Adrenal gland (tissue), 12 donors: ENCODE results near the gene KLHL29. TPM values are rescaled to one million over a fixed set of nuclear protein-coding genes. Genes with fewer than 3 reads are reported as not detected.

ENCODE experiments used
- DNase-seq, 7 donors: peaks; one replicate each; pipeline ENCODE4 v3.0.0-alpha.2; 2019 to 2020
- H3K27ac ChIP-seq, 5 donors: fragments of 200-600 bp; sonication (generic) in 4 of 5; 1 replicate in 3 of 5; 2 replicates in 2 of 5; pipeline versions ENCODE4 v1.5.1 to v1.8.0; 2016 to 2020; ENCODE audit warnings: mild to moderate bottlenecking in 1 of 5
- H3K27me3 ChIP-seq: fragments of 200-600 bp; 2 replicates; pipeline ENCODE4 v1.8.0; 2021
- H3K36me3 ChIP-seq, 2 donors: fragments of 200-600 bp; replicated peaks in 1 of 2; 1 replicate in 1 of 2; 2 replicates in 1 of 2; pipeline versions ENCODE4 v1.5.1 to v1.8.0; 2018 to 2022
- H3K4me1 ChIP-seq, 2 donors: fragments of 200-600 bp; replicated peaks in 1 of 2; 1 replicate in 1 of 2; 2 replicates in 1 of 2; pipeline versions ENCODE4 v1.5.1 to v1.8.0; 2018 to 2021
- H3K4me3 ChIP-seq, 4 donors: fragments of 200-600 bp; sonication (generic) in 3 of 4; one replicate each; pipeline ENCODE4 v1.5.1; 2016 to 2018
- H3K9me3 ChIP-seq, 3 donors: fragments of 200-600 bp; sonication (generic) in 1 of 3; replicated peaks in 1 of 3; 1 replicate in 2 of 3; 2 replicates in 1 of 3; pipeline versions ENCODE4 v1.5.1 to v1.8.0; 2016 to 2021
- POLR2A ChIP-seq, 2 donors: fragments of 450-650 bp; IDR thresholded peaks; one replicate each; pipeline ENCODE4 v1.6.1; 2017; ENCODE audit warnings: antibody characterized with exemption in 2 of 2, mild to moderate bottlenecking in 2 of 2, moderate library complexity in 1 of 2
- WGBS, 4 donors: extraction: QIAGEN DNeasy Blood & Tissue Kit in 2 of 4; methylation state at CpG; one replicate each; pipeline versions ENCODE4 v1.1.5 to v1.1.7; 2013 to 2017; 5-methylcytosine and 5-hydroxymethylcytosine counted together
- intact Hi-C, 2 donors: fragments of 100-400 bp; cut with DNase I; formaldehyde crosslinking; loops; one replicate each; pipeline versions ENCODE4 v1.14.1 to v1.15.0; 2022 to 2023
- polyA plus RNA-seq, 3 donors: library from polyadenylated mRNA; stranded (reverse); fragments of 200-250 nt in 2 of 3; fragments of 350-450 nt in 1 of 3; fragmentation: Illumina TruSeq in 1 of 3; extraction: RNeasy Lipid Tissue Mini Kit (QIAGEN cat#74804) in 1 of 3; gene quantifications; one replicate each; pipeline ENCODE4 v1.2.3, GENCODE V29; 2013 to 2014
- total RNA-seq, 9 donors: library from RNA; depleted of rRNA in 4 of 9; stranded (reverse); fragments of >200 nt in 4 of 9; fragments of 120-200 nt in 1 of 9; fragmentation: NEBNext Ultra II Directional in 1 of 9; extraction: Animal tissue kit (Norgen Biotek cat#: 25700) in 1 of 9; gene quantifications; one replicate each; pipeline versions ENCODE4 v1.1.0 to v1.2.4, GENCODE V29; 2013 to 2023
- TF ChIP-seq, protein P1 (sequence below), 6 experiments: fragments of 450-650 bp in 4 of 6; fragments of 200-600 bp in 2 of 6; sonication (generic) in 1 of 6; IDR thresholded peaks; 1 replicate in 5 of 6; 2 replicates in 1 of 6; pipeline versions ENCODE4 v1.5.1 to v1.8.0; 2016 to 2021; ENCODE audit warnings: antibody characterized with exemption in 6 of 6, mild to moderate bottlenecking in 2 of 6, moderate library complexity in 1 of 6
- donor health status: healthy with polysubstance abuse.
- donor health status: Bipolar disorder and iron deficiency.
- donor health status: DM: yes; HTN: yes; CAD: no.
- donor health status: DM: no; HTN: no; CAD: no.
- donor health status: DM: no; HTN: no; CAD: no.
- donor health status: DM: yes; HTN: yes; CAD: no.

KLHL29 gene
- total and polyA plus RNA-seq, 12 donors = 1.9 to 24.5 (median 15.7) TPM

DNA sequence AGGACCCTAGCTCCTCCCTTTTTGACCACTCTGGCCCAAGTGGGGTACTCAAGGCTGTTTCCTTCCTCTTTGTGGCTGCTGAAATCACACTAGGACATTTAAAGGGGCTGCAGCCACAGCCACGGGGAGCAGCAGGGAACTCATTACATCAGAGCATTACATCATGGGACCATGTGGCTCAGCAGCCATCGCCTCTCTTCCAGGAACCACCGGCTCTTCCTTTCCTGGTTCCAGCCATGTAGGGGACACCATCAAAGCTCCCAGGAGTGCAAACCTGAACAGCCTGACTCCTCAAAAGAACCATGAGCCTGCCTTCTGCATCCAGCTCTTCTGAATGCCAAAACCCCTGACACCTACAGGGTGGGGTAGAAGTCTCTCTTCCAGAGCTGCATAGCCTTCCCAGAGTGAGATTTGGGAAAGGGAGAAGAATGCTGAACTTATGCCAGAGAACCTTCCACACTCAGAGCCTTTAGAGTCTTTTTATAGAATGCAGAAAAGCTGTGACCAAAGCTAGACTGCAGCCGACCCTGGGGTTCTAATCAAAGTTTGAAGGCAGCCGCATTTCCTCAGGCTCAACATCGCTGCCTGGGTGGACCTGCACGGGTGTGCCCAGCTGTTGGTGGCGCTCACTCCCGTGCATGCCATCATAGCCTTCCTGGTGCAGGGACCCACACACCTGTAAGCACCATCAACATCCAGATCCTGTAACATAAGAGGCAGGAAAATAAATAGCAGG lies 121.7 kb downstream of the KLHL29 start:
- DNase-seq = no peak
- peak overlapping the region in 2 of 5 donors; percentile 59 to 67 for H3K27ac ChIP-seq

DNA sequence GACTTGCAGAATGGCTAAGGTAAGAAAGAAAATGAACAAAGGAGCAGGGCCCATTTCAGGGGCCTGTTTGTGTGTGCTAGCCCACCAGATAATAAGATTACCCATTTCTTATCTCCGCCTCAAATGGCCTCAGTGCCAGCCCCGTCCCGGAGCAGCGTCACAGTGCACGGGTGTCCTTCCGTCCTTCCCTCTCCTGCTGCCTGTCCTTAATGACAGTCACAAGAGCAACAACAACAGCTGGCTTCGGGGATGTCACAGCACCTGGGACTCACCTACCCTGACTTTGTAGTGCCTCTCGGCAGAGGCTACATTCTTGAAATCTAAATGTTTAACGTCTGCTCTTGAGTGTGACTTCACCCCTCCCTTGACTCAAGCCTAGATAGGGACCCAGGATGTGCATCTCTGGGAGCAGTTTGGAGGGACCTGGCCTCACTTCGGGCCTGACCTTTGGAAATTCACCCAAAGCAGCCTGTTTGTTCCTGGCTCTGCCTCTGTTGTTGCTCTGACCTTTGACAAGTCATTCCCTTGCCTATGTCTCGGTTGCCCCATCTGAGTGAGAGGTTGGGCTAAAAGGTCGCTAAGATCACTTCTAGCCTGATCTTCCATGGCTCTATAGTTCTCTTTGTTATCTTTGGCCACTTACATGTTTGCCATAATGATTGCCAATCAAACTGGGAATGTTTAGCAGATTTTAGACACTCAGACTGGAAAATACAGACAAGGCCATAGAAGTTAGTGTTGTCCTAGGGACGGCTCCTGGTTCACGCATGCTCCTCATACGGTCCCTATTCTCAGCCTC lies 122.5 kb downstream of the KLHL29 start:
- WGBS, 4 donors = 64 to 74% (median 71%) methylated on average over 12 to 15 of the region's 15 CpGs
- H3K27me3 ChIP-seq = no peaks in the 10 kb centered on the region
- peak in 1 of 7 donors; percentile 69 for DNase-seq
- no peak overlapping the region for H3K4me3 ChIP-seq
- TF ChIP-seq POLR2A (IDR thresholded peaks at IDR 0.05) = no peak
- TF ChIP-seq, protein P1, sequence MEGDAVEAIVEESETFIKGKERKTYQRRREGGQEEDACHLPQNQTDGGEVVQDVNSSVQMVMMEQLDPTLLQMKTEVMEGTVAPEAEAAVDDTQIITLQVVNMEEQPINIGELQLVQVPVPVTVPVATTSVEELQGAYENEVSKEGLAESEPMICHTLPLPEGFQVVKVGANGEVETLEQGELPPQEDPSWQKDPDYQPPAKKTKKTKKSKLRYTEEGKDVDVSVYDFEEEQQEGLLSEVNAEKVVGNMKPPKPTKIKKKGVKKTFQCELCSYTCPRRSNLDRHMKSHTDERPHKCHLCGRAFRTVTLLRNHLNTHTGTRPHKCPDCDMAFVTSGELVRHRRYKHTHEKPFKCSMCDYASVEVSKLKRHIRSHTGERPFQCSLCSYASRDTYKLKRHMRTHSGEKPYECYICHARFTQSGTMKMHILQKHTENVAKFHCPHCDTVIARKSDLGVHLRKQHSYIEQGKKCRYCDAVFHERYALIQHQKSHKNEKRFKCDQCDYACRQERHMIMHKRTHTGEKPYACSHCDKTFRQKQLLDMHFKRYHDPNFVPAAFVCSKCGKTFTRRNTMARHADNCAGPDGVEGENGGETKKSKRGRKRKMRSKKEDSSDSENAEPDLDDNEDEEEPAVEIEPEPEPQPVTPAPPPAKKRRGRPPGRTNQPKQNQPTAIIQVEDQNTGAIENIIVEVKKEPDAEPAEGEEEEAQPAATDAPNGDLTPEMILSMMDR (IDR thresholded peaks at IDR 0.05) = no peak
- no peaks in the 10 kb centered on the region for H3K9me3 ChIP-seq
- peak overlapping the region in 2 of 5 donors; percentile 59 to 67 for H3K27ac ChIP-seq
- intact Hi-C loops = no loop called here
- H3K36me3 ChIP-seq = no peaks in the 10 kb centered on the region
- peaks cover 18 to 46% of the 10 kb centered on the region in 2 donors for H3K4me1 ChIP-seq

More for the DNA sequence above, 121.7 kb downstream of the KLHL29 start:
- TF ChIP-seq, protein P1 (IDR thresholded peaks at IDR 0.05) = no peak
- TF ChIP-seq POLR2A (IDR thresholded peaks at IDR 0.05) = no peak
- intact Hi-C loops = no loop called here
- 44 to 63% (median 61%) methylated on average over 3 to 9 of the region's 9 CpGs for WGBS, 4 donors
- Histone ChIP-seq H3K9me3 (no peaks in the 10 kb centered on the region), H3K36me3 (no peaks in the 10 kb centered on the region), H3K4me1 (peaks cover 18 to 53% of the 10 kb centered on the region in 2 donors), H3K27me3 (no peaks in the 10 kb centered on the region), H3K4me3 (no peak overlapping the region)

DNA sequence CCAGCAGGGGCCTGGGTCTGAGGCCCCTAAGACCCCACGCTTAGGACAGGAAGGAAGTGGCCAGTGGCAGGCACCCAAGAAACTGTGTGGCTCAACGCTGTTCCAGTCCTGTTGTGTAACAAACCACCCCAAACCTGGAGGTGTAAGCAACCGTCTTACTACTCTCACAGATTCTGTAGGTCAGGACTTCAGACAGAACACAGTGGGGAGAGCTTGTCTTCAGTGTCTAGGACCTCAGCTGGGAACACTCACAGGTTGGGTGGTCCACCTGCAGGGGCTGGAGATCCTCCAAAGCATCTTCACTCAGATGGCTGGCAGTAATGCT lies 123.0 kb downstream of the KLHL29 start:
- TF ChIP-seq POLR2A (IDR thresholded peaks at IDR 0.05) = no peak
- TF ChIP-seq, protein P1 (IDR thresholded peaks at IDR 0.05) = no peak
- H3K27me3 ChIP-seq = no peaks in the 10 kb centered on the region
- H3K9me3 ChIP-seq = no peaks in the 10 kb centered on the region
- DNase-seq = no peak
- intact Hi-C loops = no loop called here
- 46 to 72% (median 55%) methylated on average over 3 of the region's 3 CpGs for WGBS, 4 donors
- no peaks in the 10 kb centered on the region for H3K36me3 ChIP-seq
- peak overlapping the region in 2 of 5 donors; percentile 59 to 67 for H3K27ac ChIP-seq
- H3K4me3 ChIP-seq = no peak overlapping the region
- peaks cover 17 to 41% of the 10 kb centered on the region in 2 donors for H3K4me1 ChIP-seq

DNA sequence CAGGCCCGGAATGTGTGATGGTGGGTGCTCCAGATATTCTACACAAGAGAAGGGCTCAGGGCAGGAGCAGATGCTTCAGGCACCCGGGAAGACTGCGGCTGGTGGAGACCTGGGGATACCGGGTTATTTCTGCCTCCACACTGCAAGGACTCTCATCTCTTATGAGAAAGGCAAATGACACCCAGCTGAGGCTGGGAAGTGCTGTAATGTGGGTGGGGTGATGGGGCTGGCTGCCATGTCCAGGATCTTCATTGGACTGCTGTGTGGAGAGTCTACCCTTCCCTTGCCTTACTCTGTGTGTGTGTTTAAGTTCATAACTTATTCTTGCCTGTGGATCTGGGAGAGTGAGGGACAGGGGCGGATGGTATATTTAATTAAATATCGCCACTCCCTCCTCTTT lies 124.1 kb downstream of the KLHL29 start:
- Histone ChIP-seq H3K4me3 (no peak overlapping the region), H3K27ac (no peak overlapping the region), H3K4me1 (peaks cover 8 to 30% of the 10 kb centered on the region in 2 donors), H3K27me3 (no peaks in the 10 kb centered on the region), H3K9me3 (no peaks in the 10 kb centered on the region), H3K36me3 (no peaks in the 10 kb centered on the region)
- intact Hi-C loops = no loop called here
- TF ChIP-seq POLR2A (IDR thresholded peaks at IDR 0.05) = no peak
- TF ChIP-seq, protein P1 (IDR thresholded peaks at IDR 0.05) = no peak
- no peak for DNase-seq
- 87 to 95% (median 91%) methylated on average over 6 of the region's 6 CpGs for WGBS, 4 donors
